ENCODE data around the gene BLOC1S6. TPM values are rescaled to one million over a fixed set of nuclear protein-coding genes. Genes with fewer than 3 reads are reported as not detected.

The BLOC1S6 gene
- total RNA-seq, 2 donors from 2014 or later, result 37.7 to 46.6 TPM

GRCh38 chr15:45650889-45651525 lies 63.8 kb downstream of the BLOC1S6 start:
- Histone ChIP-seq H3K4me3 (no peak overlapping the region), H3K27ac (no peak overlapping the region), H3K27me3 (no peaks in the 10 kb centered on the region), H3K4me1 (peaks cover 0 to 17% of the 10 kb centered on the region in 2 donors), H3K36me3 (no peaks in the 10 kb centered on the region), H3K9me3 (no peaks in the 10 kb centered on the region)
- DNase-seq (ENCODE audit: low spot score), result no peak
- TF ChIP-seq CTCF (IDR thresholded peaks at IDR 0.05), result no peak

- Histone ChIP-seq H3K4me3 (no peak overlapping the region), H3K27ac (no peak overlapping the region), H3K4me1 (peaks cover 0 to 13% of the 10 kb centered on the region in 2 donors), H3K27me3 (no peaks in the 10 kb centered on the region), H3K9me3 (no peaks in the 10 kb centered on the region), H3K36me3 (no peaks in the 10 kb centered on the region)
- no peak for DNase-seq (ENCODE audit: low spot score)
- no peak for TF ChIP-seq CTCF (IDR thresholded peaks at IDR 0.05)
Measured at GRCh38 chr15:45653702-45654424, 66.7 kb downstream of the BLOC1S6 start.

GRCh38 chr15:45654749-45655148 lies 67.6 kb downstream of the BLOC1S6 start:
- H3K9me3 ChIP-seq, result no peaks in the 10 kb centered on the region
- no peak for TF ChIP-seq CTCF (IDR thresholded peaks at IDR 0.05)
- no peak overlapping the region for H3K27ac ChIP-seq
- no peak for DNase-seq (ENCODE audit: low spot score)
- no peak overlapping the region for H3K4me3 ChIP-seq
- peaks cover 0 to 12% of the 10 kb centered on the region in 2 donors for H3K4me1 ChIP-seq
- H3K27me3 ChIP-seq, result no peaks in the 10 kb centered on the region
- H3K36me3 ChIP-seq, result no peaks in the 10 kb centered on the region

GRCh38 chr15:45657254-45657653 lies 70.1 kb downstream of the BLOC1S6 start:
- H3K27me3 ChIP-seq, result no peaks in the 10 kb centered on the region
- peaks cover 9% of the 10 kb centered on the region for H3K36me3 ChIP-seq
- DNase-seq (ENCODE audit: low spot score), result no peak
- H3K4me1 ChIP-seq, result peaks cover 0 to 25% of the 10 kb centered on the region in 2 donors
- no peak overlapping the region for H3K27ac ChIP-seq
- no peak for TF ChIP-seq CTCF (IDR thresholded peaks at IDR 0.05)
- no peak overlapping the region for H3K4me3 ChIP-seq
- H3K9me3 ChIP-seq, result no peaks in the 10 kb centered on the region

- Histone ChIP-seq H3K36me3 (peaks cover 16% of the 10 kb centered on the region), H3K27me3 (no peaks in the 10 kb centered on the region), H3K4me1 (peaks cover 0 to 25% of the 10 kb centered on the region in 2 donors), H3K27ac (no peak overlapping the region), H3K9me3 (no peaks in the 10 kb centered on the region), H3K4me3 (no peak overlapping the region)
- no peak for TF ChIP-seq CTCF (IDR thresholded peaks at IDR 0.05)
- no peak for DNase-seq (ENCODE audit: low spot score)
Measured at GRCh38 chr15:45657764-45658545, 70.8 kb downstream of the BLOC1S6 start.

Other genes starting within 250 kb of the BLOC1S6 start
- gene GATM, start 208.8 kb upstream of the BLOC1S6 start, total RNA-seq, result 10 to 100 TPM; 36.0 to 38.2 TPM
- gene SLC30A4, start 64.6 kb upstream of the BLOC1S6 start, total RNA-seq, result 1 to 10 TPM; 4.1 to 4.9 TPM
- 10 to 100 TPM; 21.2 to 30.7 TPM for gene SQOR, start 47.6 kb downstream of the BLOC1S6 start, total RNA-seq